HG03342 (cell line): Measurements from ENCODE around the gene ATP7A.
"Not testable (repeated sequence)": the region's sequence is repeated elsewhere in the genome, so short reads cannot be mapped to it uniquely, and the experiment has no call there.

ENCODE experiments used
- ATAC-seq: cut with Tn5 transposase; IDR thresholded peaks from one replicate; pipeline ENCODE4 v1.9.1; 2021; ENCODE audit warnings: mild to moderate bottlenecking, moderate library complexity; ENCODE audit not compliant: unreplicated experiment

ATP7A gene

GRCh38 chrX:78029663-78030062 is 119.2 kb downstream of the ATP7A start:
- no peak for ATAC-seq

- no peak for ATAC-seq
These were observed 124.6 kb downstream of the ATP7A start for GRCh38 chrX:78035061-78035460.

- ATAC-seq = no peak
These were observed 127.4 kb downstream of the ATP7A start for GRCh38 chrX:78037881-78038280.

- no peak for ATAC-seq
These were observed 132.1 kb downstream of the ATP7A start for GRCh38 chrX:78042601-78043000.

- ATAC-seq = no peak
These were observed 135.9 kb downstream of the ATP7A start for GRCh38 chrX:78046362-78046761.

- no peak for ATAC-seq
These were observed 137.6 kb downstream of the ATP7A start for GRCh38 chrX:78048052-78048451.

GRCh38 chrX:78063687-78064086 is 153.2 kb downstream of the ATP7A start:
- no peak for ATAC-seq

- ATAC-seq = no peak
These were observed 153.7 kb downstream of the ATP7A start for GRCh38 chrX:78064152-78064551.

GRCh38 chrX:78064698-78065601 is 154.5 kb downstream of the ATP7A start:
- ATAC-seq = peak; percentile 88

GRCh38 chrX:78066110-78066509 is 155.6 kb downstream of the ATP7A start:
- no peak for ATAC-seq

- no peak for ATAC-seq
These were observed 160.8 kb downstream of the ATP7A start for GRCh38 chrX:78071331-78071730.

- not testable (repeated sequence) for ATAC-seq
These were observed 162.9 kb downstream of the ATP7A start for GRCh38 chrX:78073147-78074077.

GRCh38 chrX:78074088-78074487 is 163.6 kb downstream of the ATP7A start:
- no peak for ATAC-seq

- no peak for ATAC-seq
These were observed 165.4 kb downstream of the ATP7A start for GRCh38 chrX:78075787-78076389.

- not testable (repeated sequence) for ATAC-seq
These were observed 170.9 kb downstream of the ATP7A start for GRCh38 chrX:78081413-78081812.

GRCh38 chrX:78092296-78092695 is 181.8 kb downstream of the ATP7A start:
- ATAC-seq = peak; percentile 81

- ATAC-seq = no peak
These were observed 187.6 kb downstream of the ATP7A start for GRCh38 chrX:78098108-78098507.
